DOHH2 (cell line): Measurements from ENCODE around the gene PARS2.

Source experiments
- H3F3A ChIP-seq: fragments of 200-600 bp; sonication (generic), shearing (Covaris generic); 2 replicates; pipeline ENCODE4 v1.6.0; 2016; ENCODE audit warnings: antibody characterized with exemption, mild to moderate bottlenecking; ENCODE audit not compliant: control insufficient read depth, insufficient read depth
- H3K27ac ChIP-seq: fragments of 200-600 bp; sonication (generic); 2 replicates; pipeline ENCODE4 v1.5.1; 2014; ENCODE audit warnings: low read depth, mild to moderate bottlenecking, low read length, moderate library complexity
- H3K27me3 ChIP-seq: fragments of 200-600 bp; sonication (generic); 2 replicates; pipeline ENCODE4 v1.6.1; 2014; ENCODE audit warnings: mild to moderate bottlenecking, low read length, mixed read lengths; ENCODE audit not compliant: control insufficient read depth
- H3K36me3 ChIP-seq: fragments of 200-600 bp; sonication (generic); 2 replicates; pipeline ENCODE4 v1.6.1; 2014; ENCODE audit warnings: mild to moderate bottlenecking, low read length, moderate library complexity, mixed read lengths; ENCODE audit not compliant: control insufficient read depth
- H3K4me1 ChIP-seq: fragments of 200-600 bp; sonication (generic); 2 replicates; pipeline ENCODE4 v1.6.1; 2014; ENCODE audit warnings: mild to moderate bottlenecking, low read length, mixed read lengths; ENCODE audit not compliant: control insufficient read depth
- H3K4me2 ChIP-seq: fragments of 200-600 bp; sonication (generic); 2 replicates; pipeline ENCODE4 v1.6.0; 2014; ENCODE audit warnings: mild to moderate bottlenecking, low read length, moderate library complexity
- H3K4me3 ChIP-seq: fragments of 200-600 bp; sonication (generic); 2 replicates; pipeline ENCODE4 v1.5.1; 2014; ENCODE audit warnings: mild to moderate bottlenecking, low read length, mixed read lengths
- H3K79me2 ChIP-seq: fragments of 200-600 bp; sonication (generic); 2 replicates; pipeline ENCODE4 v1.6.1; 2014; ENCODE audit warnings: mild to moderate bottlenecking, low read length, mixed read lengths; ENCODE audit not compliant: control insufficient read depth
- H3K9me2 ChIP-seq: fragments of 200-600 bp; sonication (generic); replicated peaks from 2 replicates; pipeline ENCODE4 v1.6.1; 2014; ENCODE audit warnings: mild to moderate bottlenecking, low read length, mixed read lengths; ENCODE audit not compliant: control insufficient read depth
- H3K9me3 ChIP-seq: fragments of 200-600 bp; sonication (generic); 2 replicates; pipeline ENCODE4 v1.6.1; 2014; ENCODE audit warnings: antibody characterized with exemption, low read length, mixed read lengths; ENCODE audit not compliant: control insufficient read depth, insufficient read depth
- H4K20me1 ChIP-seq: fragments of 200-600 bp; sonication (generic); 2 replicates; pipeline ENCODE4 v1.6.0; 2014; ENCODE audit warnings: low read depth, mild to moderate bottlenecking, antibody characterized with exemption, low read length, moderate library complexity; ENCODE audit not compliant: control insufficient read depth, insufficient read depth
- EZH2phosphoT487 ChIP-seq: fragments of 200-600 bp; sonication (generic); IDR thresholded peaks from 2 replicates; pipeline ENCODE4 v1.6.1; 2017; ENCODE audit warnings: borderline replicate concordance, mild to moderate bottlenecking, antibody characterized with exemption, low read length, moderate library complexity, mixed read lengths
- TF ChIP-seq, protein P1 (sequence below): fragments of 200-600 bp; sonication (generic); IDR thresholded peaks from one replicate; pipeline ENCODE4 v1.5.1; 2014; ENCODE audit warnings: antibody characterized with exemption, mild to moderate bottlenecking, low read depth, low read length; ENCODE audit not compliant: poor library complexity, severe bottlenecking

PARS2 gene

GRCh38 chr1:54767526-54767925 is 3.2 kb upstream of the PARS2 start:
- Histone ChIP-seq H3K36me3 (no peaks in the 10 kb centered on the region; the same call in 1 of the 2 replicates), H3K27ac (no peak overlapping the region), H3K79me2 (peaks cover 18% of the 10 kb centered on the region), H3K27me3 (no peaks in the 10 kb centered on the region), H3F3A (no peaks in the 10 kb centered on the region), H3K4me3 (no peak overlapping the region), H3K9me2 (no peaks in the 10 kb centered on the region), H3K4me2 (no peak overlapping the region), H4K20me1 (no peaks in the 10 kb centered on the region), H3K9me3 (no peaks in the 10 kb centered on the region), H3K4me1 (peaks cover 25% of the 10 kb centered on the region)
- TF ChIP-seq, protein P1, sequence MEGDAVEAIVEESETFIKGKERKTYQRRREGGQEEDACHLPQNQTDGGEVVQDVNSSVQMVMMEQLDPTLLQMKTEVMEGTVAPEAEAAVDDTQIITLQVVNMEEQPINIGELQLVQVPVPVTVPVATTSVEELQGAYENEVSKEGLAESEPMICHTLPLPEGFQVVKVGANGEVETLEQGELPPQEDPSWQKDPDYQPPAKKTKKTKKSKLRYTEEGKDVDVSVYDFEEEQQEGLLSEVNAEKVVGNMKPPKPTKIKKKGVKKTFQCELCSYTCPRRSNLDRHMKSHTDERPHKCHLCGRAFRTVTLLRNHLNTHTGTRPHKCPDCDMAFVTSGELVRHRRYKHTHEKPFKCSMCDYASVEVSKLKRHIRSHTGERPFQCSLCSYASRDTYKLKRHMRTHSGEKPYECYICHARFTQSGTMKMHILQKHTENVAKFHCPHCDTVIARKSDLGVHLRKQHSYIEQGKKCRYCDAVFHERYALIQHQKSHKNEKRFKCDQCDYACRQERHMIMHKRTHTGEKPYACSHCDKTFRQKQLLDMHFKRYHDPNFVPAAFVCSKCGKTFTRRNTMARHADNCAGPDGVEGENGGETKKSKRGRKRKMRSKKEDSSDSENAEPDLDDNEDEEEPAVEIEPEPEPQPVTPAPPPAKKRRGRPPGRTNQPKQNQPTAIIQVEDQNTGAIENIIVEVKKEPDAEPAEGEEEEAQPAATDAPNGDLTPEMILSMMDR = no peak
- TF ChIP-seq EZH2phosphoT487 = no peak

GRCh38 chr1:54766726-54767125 is 2.4 kb upstream of the PARS2 start:
- Histone ChIP-seq H4K20me1 (no peaks in the 10 kb centered on the region), H3F3A (no peaks in the 10 kb centered on the region), H3K27ac (no peak overlapping the region), H3K9me3 (no peaks in the 10 kb centered on the region), H3K4me2 (no peak overlapping the region), H3K9me2 (no peaks in the 10 kb centered on the region), H3K4me3 (no peak overlapping the region), H3K4me1 (peaks cover 25% of the 10 kb centered on the region), H3K36me3 (no peaks in the 10 kb centered on the region; the same call in 1 of the 2 replicates), H3K79me2 (peaks cover 22% of the 10 kb centered on the region), H3K27me3 (no peaks in the 10 kb centered on the region)
- TF ChIP-seq, protein P1 = no peak
- no peak for TF ChIP-seq EZH2phosphoT487

GRCh38 chr1:54764922-54765561 is 719 bp upstream of the PARS2 start:
- no peaks in the 10 kb centered on the region for H4K20me1 ChIP-seq
- no peaks in the 10 kb centered on the region for H3K9me2 ChIP-seq
- no peaks in the 10 kb centered on the region for H3F3A ChIP-seq
- TF ChIP-seq, protein P1 = no peak
- TF ChIP-seq EZH2phosphoT487 = no peak
- peak overlapping the region; percentile 75 for H3K4me3 ChIP-seq
- H3K27me3 ChIP-seq = no peaks in the 10 kb centered on the region
- H3K27ac ChIP-seq = no peak overlapping the region
- peak overlapping the region; percentile 84 for H3K4me2 ChIP-seq
- peaks cover 22% of the 10 kb centered on the region for H3K79me2 ChIP-seq
- no peaks in the 10 kb centered on the region; the same call in 1 of the 2 replicates for H3K36me3 ChIP-seq
- no peaks in the 10 kb centered on the region for H3K9me3 ChIP-seq
- peaks cover 25% of the 10 kb centered on the region for H3K4me1 ChIP-seq
